Right renal cortex interstitium (tissue), 3 donors: Measurements from ENCODE around the gene DDX59. TPM values are rescaled to one million over a fixed set of nuclear protein-coding genes. Genes with fewer than 3 reads are reported as not detected.

Experiments
- DNase-seq, 3 donors: peaks; one replicate each; pipeline ENCODE4 v3.0.0-alpha.2; 2013; ENCODE audit warnings: low read depth in 3 of 3, low spot score in 2 of 3
- polyA plus RNA-seq, 3 donors: library from polyadenylated mRNA; unstranded; fragments of 120-200 nt; gene quantifications; one replicate each; pipeline ENCODE4 v1.2.1, GENCODE V29; 2013; ENCODE audit not compliant: insufficient read length in 3 of 3

DDX59 gene
- polyA plus RNA-seq, 3 donors: 28.8 to 30.1 (median 29.6) TPM

- no peak for DNase-seq
These were observed 1.6 kb upstream of the DDX59 start for GRCh38 chr1:200671235-200671786.

DNA sequence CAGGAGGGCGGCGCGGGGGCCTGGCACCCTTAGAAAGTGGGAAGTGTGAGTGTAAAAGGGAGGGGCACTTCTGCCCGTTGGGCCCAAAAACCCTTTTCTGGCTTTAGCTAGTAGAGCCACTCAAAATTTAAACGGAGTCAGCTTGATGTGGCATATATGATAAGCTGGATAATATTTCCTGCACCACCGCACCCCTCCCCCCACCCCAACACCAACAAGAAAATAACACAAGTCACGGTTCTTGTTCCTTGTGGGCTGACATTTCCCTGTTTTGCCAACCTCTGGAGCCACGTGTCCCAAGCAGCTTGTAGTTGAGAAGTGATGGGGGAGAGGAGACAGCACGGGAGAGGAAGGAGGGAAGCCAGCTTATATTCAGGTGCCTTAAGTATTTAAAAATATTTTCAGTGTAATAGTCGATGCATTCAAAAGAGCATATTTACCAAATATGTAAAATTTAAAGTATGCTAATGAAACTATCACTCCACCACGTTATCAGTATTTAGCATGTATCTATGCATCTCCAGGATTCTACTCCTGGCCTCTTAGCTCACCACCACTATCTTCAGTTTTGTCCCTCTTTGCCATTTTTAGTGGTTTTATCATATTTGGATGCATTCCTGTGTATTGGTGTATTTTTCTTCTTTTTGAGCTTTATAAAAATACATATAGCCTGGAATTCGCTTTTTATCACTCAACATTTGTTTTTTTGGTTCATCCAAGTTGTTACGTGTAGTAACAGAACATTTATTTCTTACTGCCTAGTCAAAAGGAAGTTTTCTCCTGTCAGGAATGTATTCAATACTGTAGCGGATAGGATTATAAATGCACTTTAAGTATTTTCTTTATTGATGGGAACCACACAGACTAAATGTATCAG lies 773 bp upstream of the DDX59 start:
- DNase-seq: no peak

DNA sequence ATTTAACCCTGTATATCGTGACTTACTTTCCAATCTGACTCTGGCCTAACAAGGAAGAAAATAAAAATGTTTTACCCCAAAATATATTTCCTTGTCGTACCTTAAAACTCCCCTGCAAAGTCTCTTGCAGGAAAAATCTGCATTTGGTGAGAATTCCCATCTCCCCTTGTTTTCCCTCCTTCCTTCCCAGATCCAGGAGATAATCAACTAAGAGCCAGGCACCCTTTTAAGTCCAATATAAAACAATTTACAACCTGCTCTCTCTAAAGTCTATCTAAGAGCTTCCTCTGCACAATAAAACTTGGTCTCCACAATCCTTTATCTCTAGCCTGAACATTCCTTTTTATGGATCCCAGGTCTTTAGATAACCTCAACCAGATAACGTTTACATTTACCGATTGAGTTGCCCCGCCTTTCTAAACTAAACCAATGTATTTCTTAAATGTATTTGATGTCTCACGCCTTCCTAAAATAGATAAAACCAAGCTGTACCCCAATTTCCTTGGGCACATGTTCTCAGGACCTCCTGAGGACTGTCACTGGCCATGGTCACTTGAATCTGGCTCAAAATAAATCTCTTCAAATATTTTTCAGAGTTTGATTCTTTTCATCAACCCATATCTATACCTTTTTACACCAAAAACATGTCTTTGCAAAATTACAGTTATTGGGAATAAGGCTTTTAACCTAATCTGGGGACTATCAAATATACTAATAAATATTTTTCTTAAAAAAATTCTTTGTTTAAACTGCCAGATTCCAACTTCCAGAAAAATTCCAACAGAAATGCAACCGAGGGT lies 993 bp downstream of the DDX59 start:
- no peak for DNase-seq

DNA sequence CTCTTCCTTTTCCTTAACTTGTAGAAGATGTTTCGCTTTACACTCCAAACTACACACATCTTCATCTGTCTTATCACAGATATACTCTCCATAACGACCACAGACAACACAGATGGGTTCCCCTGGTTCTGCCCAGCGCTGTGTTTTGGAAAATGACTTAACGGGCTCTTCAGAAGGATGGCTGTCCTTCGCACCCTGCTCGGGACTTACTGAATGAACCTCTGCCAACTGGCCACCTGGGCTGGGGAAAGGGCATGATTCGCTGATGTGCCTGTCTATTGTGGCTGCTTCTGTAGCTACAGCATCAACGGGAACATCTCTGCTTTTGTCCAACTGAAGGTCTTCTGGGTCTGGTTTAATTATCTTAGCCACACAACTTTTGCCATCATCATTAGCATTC lies 3.4 kb downstream of the DDX59 start:
- DNase-seq: no peak

DNA sequence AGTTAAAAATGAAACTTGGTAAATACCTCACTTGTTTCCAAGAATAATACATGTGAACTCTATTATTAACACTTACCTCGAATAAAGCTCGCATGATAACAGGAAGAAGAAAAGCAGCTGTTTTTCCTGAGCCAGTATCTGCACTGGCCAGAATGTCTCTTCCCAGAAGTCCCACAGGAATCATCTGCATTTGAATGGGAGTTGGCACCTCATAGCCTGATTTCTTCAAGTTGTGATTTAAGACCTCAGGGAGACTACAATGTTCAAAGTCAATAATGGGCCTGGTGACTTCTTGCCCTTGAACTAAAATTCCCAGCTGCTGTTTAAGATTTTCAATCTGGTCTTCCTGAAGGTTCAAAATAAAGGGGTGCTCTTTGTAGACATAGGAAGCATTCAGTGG lies 3.8 kb downstream of the DDX59 start:
- peak in 1 of 3 donors; percentile 36 for DNase-seq

GRCh38 chr1:200660719-200661118 lies 9.0 kb downstream of the DDX59 start:
- DNase-seq: no peak

- no peak for DNase-seq
These were observed 10.4 kb downstream of the DDX59 start for GRCh38 chr1:200659269-200659668.

- no peak for DNase-seq
These were observed 11.5 kb downstream of the DDX59 start for GRCh38 chr1:200658037-200658818.

- no peak for DNase-seq
These were observed 15.0 kb downstream of the DDX59 start for GRCh38 chr1:200654660-200655059.

DNA sequence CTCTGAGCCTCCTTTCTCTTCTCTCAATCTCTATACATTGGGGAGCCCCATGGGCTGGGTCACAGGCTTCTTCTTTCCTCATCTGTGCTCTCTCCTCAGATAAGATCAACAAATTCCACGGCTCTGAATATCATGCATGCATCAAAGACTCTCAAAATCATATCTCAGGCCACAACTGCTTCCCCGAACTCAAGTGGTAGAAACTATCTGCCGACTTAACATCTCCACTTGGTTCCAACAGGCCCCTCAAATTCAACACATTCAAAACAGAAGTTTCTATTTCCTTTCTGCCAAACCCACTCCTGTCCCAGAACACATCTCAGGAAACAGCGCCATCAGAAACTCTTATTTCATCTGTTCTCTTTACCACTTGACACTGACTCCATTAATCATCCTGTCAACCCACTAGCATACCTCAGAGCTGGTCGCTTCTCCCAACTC lies 16.7 kb downstream of the DDX59 start:
- DNase-seq: no peak

DNA sequence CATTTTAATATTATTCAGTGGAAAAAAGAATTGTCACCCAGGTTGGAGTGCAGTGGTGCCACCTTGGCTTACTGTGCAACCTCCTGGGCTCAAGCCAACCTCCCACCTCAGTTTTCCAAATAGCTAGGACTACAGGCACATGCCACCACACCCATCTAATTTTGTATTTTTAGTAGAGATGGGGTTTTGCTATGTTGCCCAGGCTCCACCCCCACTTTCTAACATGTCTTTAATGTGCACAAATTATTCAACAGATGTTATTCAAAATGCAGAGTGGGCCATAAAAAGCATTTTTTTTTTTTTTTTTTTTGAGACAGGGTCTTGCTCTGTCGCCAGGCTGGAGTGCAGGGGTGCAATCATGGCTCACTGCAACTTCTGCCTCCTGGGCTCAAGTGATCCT lies 17.3 kb downstream of the DDX59 start:
- DNase-seq: no peak

- DNase-seq: no peak
These were observed 23.2 kb downstream of the DDX59 start for GRCh38 chr1:200646515-200646914.

DNA sequence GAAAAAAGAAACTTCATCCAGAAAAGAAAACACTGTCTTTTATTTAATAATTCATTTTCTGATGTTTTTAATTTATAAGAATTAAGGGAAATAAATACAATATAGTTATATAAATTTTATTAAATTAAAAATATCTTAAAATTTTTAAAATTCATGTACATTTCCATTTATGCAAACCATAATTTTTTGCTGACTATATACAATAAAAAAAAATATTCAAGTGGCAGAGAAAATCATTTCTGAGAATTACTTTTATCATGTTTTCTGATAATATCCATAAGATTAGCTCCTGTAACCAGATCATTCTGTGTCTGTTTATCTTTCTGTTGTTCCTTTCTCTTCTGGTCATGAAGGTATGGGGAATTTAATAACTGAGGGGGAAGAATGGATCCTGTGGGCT lies 25.7 kb downstream of the DDX59 start:
- no peak for DNase-seq

GRCh38 chr1:200642481-200642880 lies 27.2 kb downstream of the DDX59 start:
- DNase-seq: no peak

- DNase-seq: no peak
These were observed 28.7 kb downstream of the DDX59 start for GRCh38 chr1:200640963-200641401.

DNA sequence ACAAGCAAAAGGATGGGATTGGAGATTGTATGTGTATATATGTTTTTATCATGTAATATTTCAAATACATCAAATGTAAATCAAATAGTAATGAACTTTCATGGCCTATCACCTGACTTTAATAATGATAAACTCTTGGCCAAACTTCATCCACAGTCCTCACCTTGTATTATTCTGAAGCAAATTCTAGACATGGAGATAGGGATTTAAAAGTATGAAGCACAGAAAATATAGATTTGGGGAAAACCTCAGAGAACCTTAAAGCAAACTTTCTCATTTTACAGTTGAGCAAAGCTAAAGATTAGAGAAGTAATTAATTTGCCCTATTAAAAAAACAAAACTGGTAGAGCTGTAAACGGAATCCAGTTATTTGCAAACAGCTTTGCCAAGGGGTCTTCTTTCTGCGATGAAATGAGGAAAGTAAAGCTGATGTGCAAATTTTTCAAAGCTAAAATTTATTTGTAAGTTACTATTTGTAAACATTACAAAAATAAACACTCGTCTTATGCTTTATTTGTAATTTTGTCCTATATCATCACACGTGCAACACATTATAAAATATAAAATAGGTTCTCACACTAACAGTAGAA lies 29.2 kb downstream of the DDX59 start:
- no peak for DNase-seq

DNA sequence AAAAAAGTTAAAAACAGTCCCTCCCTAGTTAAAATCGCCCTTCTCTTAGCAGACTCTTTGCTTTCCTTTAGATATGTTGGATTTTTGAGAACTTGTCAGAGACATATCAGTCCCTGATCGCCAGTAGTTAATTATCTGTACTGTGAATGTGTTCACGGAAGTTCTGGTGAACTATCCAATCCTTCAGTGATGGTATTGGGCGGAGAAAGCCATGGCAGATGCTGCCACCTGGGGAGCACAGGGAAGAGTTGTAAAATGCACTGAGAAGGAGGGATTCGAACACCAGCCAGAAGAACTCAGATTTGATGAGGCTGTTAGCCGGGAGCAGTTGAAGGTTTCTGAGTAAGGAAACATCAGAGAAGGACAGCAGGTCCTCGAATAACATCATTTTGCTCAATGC lies 31.6 kb downstream of the DDX59 start:
- no peak for DNase-seq

- no peak for DNase-seq
These were observed 33.0 kb downstream of the DDX59 start for GRCh38 chr1:200636681-200637080.

DNA sequence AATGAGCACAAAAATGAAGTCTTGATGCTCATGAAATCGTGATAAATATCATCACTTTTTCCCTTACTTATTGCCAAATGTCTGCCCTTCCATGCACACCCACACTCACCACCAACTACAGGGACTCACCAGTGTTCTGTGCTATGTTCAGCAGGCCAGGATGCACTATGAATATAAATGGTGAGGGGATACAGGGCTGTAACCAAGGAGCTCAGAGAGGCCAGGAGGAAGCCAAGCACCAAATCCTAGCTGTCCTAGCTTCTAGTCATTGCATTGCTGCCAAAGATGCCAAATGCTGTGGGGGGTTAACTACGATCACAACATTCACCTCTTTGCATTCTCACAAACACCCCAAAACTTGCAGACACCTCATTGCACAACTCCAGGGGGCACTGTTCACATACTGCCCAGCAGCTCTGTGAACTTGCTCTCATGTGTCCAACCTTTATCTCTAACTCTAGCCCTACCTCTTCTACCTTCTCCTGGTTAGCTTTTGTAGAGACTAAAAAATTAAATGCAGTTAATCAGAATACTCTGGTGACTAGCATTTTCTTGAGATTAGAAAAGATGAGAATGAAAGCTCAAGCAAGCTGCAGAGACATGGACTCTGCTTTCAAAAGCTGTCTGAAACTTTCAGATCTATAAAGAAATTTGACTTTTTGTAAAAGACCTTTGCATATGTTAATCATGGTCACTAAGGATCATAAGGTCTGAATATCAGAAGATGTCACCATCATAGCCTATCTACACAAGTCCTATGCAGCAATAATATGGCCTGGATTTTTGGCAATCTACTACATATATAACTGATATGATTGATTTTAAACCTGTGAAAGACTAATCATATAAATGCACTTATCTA lies 35.2 kb downstream of the DDX59 start:
- no peak for DNase-seq
